ENCODE results near the gene JKAMP.

The JKAMP gene

GRCh38 chr14:59481407-59481806 lies 2.9 kb upstream of the JKAMP start:
- DNase-seq (ENCODE audit: low spot score) = no peak

- no peak for DNase-seq (ENCODE audit: low spot score)
Observed at GRCh38 chr14:59481871-59482540, 2.3 kb upstream of the JKAMP start.

GRCh38 chr14:59482541-59483331 lies 1.6 kb upstream of the JKAMP start:
- no peak for DNase-seq (ENCODE audit: low spot score)

- peak; percentile 8 for DNase-seq (ENCODE audit: low spot score)
Observed at GRCh38 chr14:59483363-59483762, 954 bp upstream of the JKAMP start.

- no peak for DNase-seq (ENCODE audit: low spot score)
Observed at GRCh38 chr14:59484639-59485175, 390 bp downstream of the JKAMP start.

- no peak for DNase-seq (ENCODE audit: low spot score)
Observed at GRCh38 chr14:59490756-59491155, 6.4 kb downstream of the JKAMP start.

- no peak for DNase-seq (ENCODE audit: low spot score)
Observed at GRCh38 chr14:59492384-59492783, 8.1 kb downstream of the JKAMP start.

- DNase-seq (ENCODE audit: low spot score) = no peak
Observed at GRCh38 chr14:59500732-59501131, 16.4 kb downstream of the JKAMP start.

- DNase-seq (ENCODE audit: low spot score) = no peak
Observed at GRCh38 chr14:59503256-59503655, 18.9 kb downstream of the JKAMP start.

GRCh38 chr14:59507063-59507751 lies 22.9 kb downstream of the JKAMP start:
- DNase-seq (ENCODE audit: low spot score) = peak; percentile 56

GRCh38 chr14:59507752-59508103 lies 23.4 kb downstream of the JKAMP start:
- DNase-seq (ENCODE audit: low spot score) = no peak

GRCh38 chr14:59509101-59509500 lies 24.8 kb downstream of the JKAMP start:
- no peak for DNase-seq (ENCODE audit: low spot score)

- no peak for DNase-seq (ENCODE audit: low spot score)
Observed at GRCh38 chr14:59510001-59510400, 25.7 kb downstream of the JKAMP start.

- no peak for DNase-seq (ENCODE audit: low spot score)
Observed at GRCh38 chr14:59510966-59511365, 26.6 kb downstream of the JKAMP start.

GRCh38 chr14:59511916-59512575 lies 27.7 kb downstream of the JKAMP start:
- DNase-seq (ENCODE audit: low spot score) = peak; percentile 19

GRCh38 chr14:59520224-59520623 lies 35.9 kb downstream of the JKAMP start:
- no peak for DNase-seq (ENCODE audit: low spot score)

GRCh38 chr14:59529189-59529588 lies 44.9 kb downstream of the JKAMP start:
- no peak for DNase-seq (ENCODE audit: low spot score)

- no peak for DNase-seq (ENCODE audit: low spot score)
Observed at GRCh38 chr14:59530349-59530748, 46.0 kb downstream of the JKAMP start.

- no peak for DNase-seq (ENCODE audit: low spot score)
Observed at GRCh38 chr14:59532419-59532818, 48.1 kb downstream of the JKAMP start.

GRCh38 chr14:59534361-59534987 lies 50.2 kb downstream of the JKAMP start:
- DNase-seq (ENCODE audit: low spot score) = no peak

GRCh38 chr14:59537476-59537875 lies 53.2 kb downstream of the JKAMP start:
- no peak for DNase-seq (ENCODE audit: low spot score)

GRCh38 chr14:59538936-59539335 lies 54.6 kb downstream of the JKAMP start:
- DNase-seq (ENCODE audit: low spot score) = no peak
